Sigmoid colon (tissue), 4 donors: ENCODE data around the gene CLTCL1.

ENCODE experiments used
- CTCF ChIP-seq, 4 experiments: fragments of 450-650 bp in 3 of 4; fragments of 200-600 bp in 1 of 4; IDR thresholded peaks; one replicate each; pipeline ENCODE4 v1.5.1; 2016 to 2019; ENCODE audit warnings: antibody characterized with exemption in 4 of 4, mild to moderate bottlenecking in 3 of 4, moderate library complexity in 2 of 4
- EP300 ChIP-seq, 4 donors: sonication (generic); formaldehyde crosslinking; IDR thresholded peaks; one replicate each; pipeline ENCODE4 v1.6.1; 2017; ENCODE audit warnings: antibody characterized with exemption in 4 of 4
- POLR2A ChIP-seq, 2 donors: fragments of 450-650 bp; IDR thresholded peaks; one replicate each; pipeline ENCODE4 v1.6.1; 2016; ENCODE audit warnings: antibody characterized with exemption in 2 of 2, mild to moderate bottlenecking in 2 of 2, moderate library complexity in 2 of 2
- POLR2AphosphoS5 ChIP-seq, 4 donors: sonication (generic); formaldehyde crosslinking; IDR thresholded peaks; one replicate each; pipeline ENCODE4 v1.6.1; 2017; ENCODE audit warnings: antibody characterized with exemption in 4 of 4

- TF ChIP-seq POLR2AphosphoS5 (IDR thresholded peaks at IDR 0.05), result no peak
- TF ChIP-seq POLR2A (IDR thresholded peaks at IDR 0.05), result no peak
- TF ChIP-seq CTCF (IDR thresholded peaks at IDR 0.05), result no peak
- no peak for TF ChIP-seq EP300 (IDR thresholded peaks at IDR 0.05)
Observed at GRCh38 chr22:19164425-19164824, 127.1 kb downstream of the CLTCL1 start.
